ENCODE results near the gene CCND1.
A peak's percentile ranks its signal among the peaks of the same experiment; 100 is the strongest.
"Not testable (repeated sequence)": the region's sequence is repeated elsewhere in the genome, so short reads cannot be mapped to it uniquely, and the experiment has no call there.

The CCND1 gene

GRCh38 chr11:69694781-69695180, 53.8 kb downstream of the CCND1 start:
- no peak for DNase-seq

GRCh38 chr11:69695581-69695980, 54.6 kb downstream of the CCND1 start:
- no peak for DNase-seq

- not testable (repeated sequence) for DNase-seq
These were observed 55.0 kb downstream of the CCND1 start for GRCh38 chr11:69695995-69696394.

- no peak for DNase-seq
These were observed 56.0 kb downstream of the CCND1 start for GRCh38 chr11:69696749-69697468.

GRCh38 chr11:69697469-69697843, 56.5 kb downstream of the CCND1 start:
- DNase-seq: no peak

DNA sequence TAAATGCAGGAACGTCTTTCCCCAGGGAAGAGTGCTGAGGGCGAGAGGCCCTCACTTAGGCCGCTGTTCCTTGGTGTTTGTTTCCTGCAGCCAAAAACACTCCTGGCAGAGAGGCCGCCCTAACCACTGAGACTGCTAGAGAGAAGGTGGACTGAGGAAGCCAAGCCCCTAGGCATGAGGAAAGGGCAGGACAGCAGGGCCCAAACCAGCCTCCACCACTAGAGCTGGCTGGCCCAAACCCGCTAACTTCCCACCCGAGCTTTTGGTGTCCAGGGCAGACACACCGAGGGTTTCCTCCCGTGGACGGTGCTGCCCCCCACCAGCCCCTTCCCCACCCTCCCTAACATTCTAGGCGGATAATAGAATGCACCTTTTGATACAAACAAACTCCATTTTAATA, 56.9 kb downstream of the CCND1 start:
- no peak for DNase-seq

- no peak for DNase-seq
These were observed 57.4 kb downstream of the CCND1 start for GRCh38 chr11:69698362-69698761.

DNA sequence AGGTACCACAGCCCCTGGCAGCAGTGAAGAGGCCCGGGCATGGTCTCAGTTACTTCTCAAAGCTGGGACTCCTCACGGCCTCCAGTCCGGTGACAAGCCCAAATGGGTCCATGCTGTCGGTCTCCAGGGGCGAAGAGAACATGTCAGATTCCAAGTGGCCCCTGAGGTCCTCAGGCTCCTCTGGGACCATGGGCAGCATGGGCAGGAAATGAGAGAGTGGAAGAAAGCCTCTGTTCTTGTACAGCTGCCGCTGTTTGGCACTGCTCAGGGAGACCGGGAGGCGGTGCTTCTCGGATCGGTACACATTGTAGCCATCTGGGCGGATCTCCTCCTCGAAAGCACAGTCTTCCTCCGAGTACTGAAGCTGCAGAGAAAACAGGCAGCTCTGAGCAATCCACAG, 58.3 kb downstream of the CCND1 start:
- no peak for DNase-seq

DNA sequence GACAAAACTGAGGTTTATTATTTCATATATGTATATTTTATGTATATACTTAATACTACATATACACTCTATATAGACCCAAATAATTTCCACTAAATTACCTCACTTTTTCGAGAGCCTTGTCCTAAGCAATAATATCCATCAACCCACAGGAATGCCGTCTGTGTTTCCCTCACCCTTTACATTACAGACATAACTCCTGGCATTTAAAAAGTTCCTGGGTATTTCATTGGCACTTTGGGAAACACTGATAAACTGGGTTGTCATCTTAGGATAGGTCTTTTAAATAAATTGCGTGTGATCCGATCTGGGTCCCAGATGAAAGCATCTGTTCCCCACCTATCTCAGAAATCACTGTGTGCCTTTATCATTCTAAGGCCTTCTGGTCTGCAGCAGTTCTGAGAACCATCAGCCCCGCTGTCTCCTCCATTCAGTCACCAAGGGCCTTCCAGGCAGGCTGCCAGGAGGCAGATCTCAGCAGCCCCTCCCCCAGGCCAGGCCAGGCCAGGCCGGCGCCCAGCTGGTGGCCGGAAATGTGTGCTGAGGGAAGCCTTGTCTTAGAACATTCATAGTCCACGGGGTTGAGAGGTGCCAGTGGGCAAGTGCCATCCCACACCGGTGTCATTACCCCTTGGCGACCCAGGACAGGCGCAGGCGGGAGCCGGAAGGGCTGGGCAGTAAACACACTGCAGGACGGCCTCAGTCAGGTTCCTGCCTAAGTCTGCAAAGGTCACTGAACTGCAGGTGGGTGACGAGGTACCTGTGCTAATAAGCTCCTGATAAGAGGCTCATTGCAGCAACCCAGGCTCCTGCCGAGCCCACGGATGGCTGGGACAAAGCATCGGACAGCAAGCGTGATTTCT, 59.6 kb downstream of the CCND1 start:
- peak; percentile 79 for DNase-seq

DNA sequence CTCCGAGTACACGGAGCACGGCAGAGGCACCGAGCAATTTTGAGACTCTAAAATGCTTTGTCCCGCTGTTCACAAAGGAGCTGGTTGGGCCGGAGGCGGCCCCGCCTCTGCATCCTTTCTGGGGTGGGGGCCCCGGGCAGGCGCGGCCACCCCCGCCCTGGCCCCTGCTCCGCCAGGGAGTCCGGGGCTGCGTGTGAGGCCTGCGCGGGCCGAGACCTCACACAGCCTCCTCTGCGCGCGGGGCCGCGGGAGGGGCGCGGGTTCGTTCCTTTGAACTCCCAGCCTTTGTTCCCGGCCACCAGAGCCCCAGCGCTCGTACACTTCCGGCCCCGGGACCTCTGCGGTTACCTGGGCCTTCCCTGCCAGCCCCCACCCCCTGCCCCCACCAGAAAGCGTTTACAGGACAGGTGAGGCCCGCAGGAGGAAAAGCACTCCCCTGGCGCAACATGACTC, 61.3 kb downstream of the CCND1 start:
- no peak for DNase-seq

GRCh38 chr11:69702769-69703452, 62.0 kb downstream of the CCND1 start:
- DNase-seq: no peak

- no peak for DNase-seq
These were observed 62.5 kb downstream of the CCND1 start for GRCh38 chr11:69703453-69703767.
